SK-N-SH (cell line): ENCODE measurements around the gene TWNK. TPM values are rescaled to one million over a fixed set of nuclear protein-coding genes. Genes with fewer than 3 reads are reported as not detected.

Experiments
- CTCF ChIA-PET: fragments of 300-600, 350-600 bp; formaldehyde crosslinking; extraction: SDS; loops from one replicate; lab custom pipeline; 2021; lab: Yijun Ruan, JAX
- POLR2A ChIA-PET: fragments of 350-600 bp; sonication (Branson Sonifier 250); formaldehyde crosslinking; extraction: SDS; loops from one replicate; lab custom pipeline; 2020; ENCODE audit warnings: antibody characterized with exemption, inconsistent platforms; lab: Yijun Ruan, JAX
- DNase-seq: peaks from one replicate; pipeline ENCODE4 v3.0.0; 2012
- H2AFZ ChIP-seq: fragments of 200-600 bp; sonication (generic); 2 replicates; pipeline ENCODE4 v1.8.1; 2016; ENCODE audit warnings: antibody characterized with exemption, mild to moderate bottlenecking, low read depth
- H3F3A ChIP-seq: fragments of 200-600 bp; sonication (generic); replicated peaks from 2 replicates; pipeline ENCODE3; 2016; ENCODE audit warnings: antibody characterized with exemption, mild to moderate bottlenecking; ENCODE audit not compliant: insufficient read depth
- H3K27ac ChIP-seq, 2 experiments: fragments of 200-500 bp in 1 of 2; fragments of 200-600 bp in 1 of 2; sonication (Bioruptor generic) in 1 of 2; sonication (generic), shearing (Covaris generic) in 1 of 2; 2 replicates each; pipeline versions ENCODE4 v1.5.1 to v1.6.1; 2014 to 2016; ENCODE audit warnings: low read depth in 2 of 2, inconsistent platforms in 1 of 2, low read length in 1 of 2, mild to moderate bottlenecking in 1 of 2, mixed read lengths in 1 of 2
- H3K27me3 ChIP-seq: fragments of 200-600 bp; sonication (generic), shearing (Covaris generic); 2 replicates; pipeline ENCODE4 v1.6.1; 2016; ENCODE audit warnings: mixed run types; ENCODE audit not compliant: insufficient read depth
- H3K36me3 ChIP-seq, 2 experiments: fragments of 200-500 bp in 1 of 2; fragments of 200-600 bp in 1 of 2; sonication (Bioruptor generic) in 1 of 2; sonication (generic) in 1 of 2; replicated peaks in 1 of 2; 2 replicates each; pipeline versions ENCODE3 to v1.5.1; 2014 to 2016; ENCODE audit warnings: low read length in 1 of 2, mild to moderate bottlenecking in 1 of 2; ENCODE audit not compliant: insufficient read depth in 2 of 2, control insufficient read depth in 1 of 2
- H3K4me1 ChIP-seq, 2 experiments: fragments of 200-500 bp in 1 of 2; fragments of 200-600 bp in 1 of 2; sonication (Bioruptor generic) in 1 of 2; sonication (generic), shearing (Covaris generic) in 1 of 2; 2 replicates each; pipeline versions ENCODE4 v1.5.1 to v1.6.1; 2014 to 2016; ENCODE audit warnings: low read depth in 1 of 2, low read length in 1 of 2, mixed run types in 1 of 2; ENCODE audit not compliant: insufficient read depth in 2 of 2, control insufficient read depth in 1 of 2
- H3K4me2 ChIP-seq: fragments of 200-600 bp; sonication (generic), shearing (Covaris generic); 2 replicates; pipeline ENCODE4 v1.6.1; 2017; ENCODE audit warnings: mixed run types
- H3K4me3 ChIP-seq, 2 experiments: fragments of 200-500 bp in 1 of 2; fragments of 200-600 bp in 1 of 2; sonication (Bioruptor generic) in 1 of 2; sonication (generic), shearing (Covaris generic) in 1 of 2; 2 replicates each; pipeline versions ENCODE4 v1.5.1 to v1.8.1; 2014 to 2016; ENCODE audit warnings: low read depth in 2 of 2, inconsistent platforms in 1 of 2, low read length in 1 of 2, mild to moderate bottlenecking in 1 of 2, mixed read lengths in 1 of 2, moderate library complexity in 1 of 2
- H3K79me2 ChIP-seq: fragments of 200-600 bp; sonication (generic); 2 replicates; pipeline ENCODE4 v1.8.1; 2017; ENCODE audit warnings: mild to moderate bottlenecking; ENCODE audit not compliant: insufficient read depth
- H3K9ac ChIP-seq: fragments of 200-600 bp; sonication (generic); 2 replicates; pipeline ENCODE4 v1.6.1; 2017; ENCODE audit warnings: mixed run types
- H3K9me2 ChIP-seq: fragments of 200-600 bp; sonication (generic); 2 replicates; pipeline ENCODE4 v1.6.1; 2017; ENCODE audit warnings: mixed run types
- H3K9me3 ChIP-seq: fragments of 200-600 bp; sonication (generic); 2 replicates; pipeline ENCODE4 v1.6.1; 2017; ENCODE audit warnings: mixed run types, mild to moderate bottlenecking, moderate library complexity
- H4K20me1 ChIP-seq: fragments of 200-600 bp; sonication (generic); 2 replicates; pipeline ENCODE4 v1.6.1; 2017; ENCODE audit warnings: mild to moderate bottlenecking, mixed run types; ENCODE audit not compliant: insufficient read depth
- CHD2 ChIP-seq: fragments of 150-350 bp; IDR thresholded peaks from 2 replicates; pipeline ENCODE4 v1.6.1; 2018; ENCODE audit warnings: low read length; ENCODE audit not compliant: partially characterized antibody
- EP300 ChIP-seq, 2 experiments: IDR thresholded peaks; 2 replicates each; pipeline versions ENCODE4 v1.4.0 to v1.6.1; 2012; ENCODE audit warnings: borderline replicate concordance in 1 of 2, low read depth in 1 of 2, low read length in 1 of 2
- FOXM1 ChIP-seq: IDR thresholded peaks from 2 replicates; pipeline ENCODE4 v1.4.0; 2012; ENCODE audit warnings: low read depth, mild to moderate bottlenecking
- GATA2 ChIP-seq: sonication (generic); formaldehyde crosslinking; IDR thresholded peaks from 2 replicates; pipeline ENCODE4 v1.5.0; 2020; ENCODE audit warnings: mild to moderate bottlenecking, missing genetic modification reagents
- JUND ChIP-seq: IDR thresholded peaks from 2 replicates; pipeline ENCODE4 v1.4.0; 2012
- MXI1 ChIP-seq: IDR thresholded peaks from 2 replicates; pipeline ENCODE4 v1.6.1; 2012; ENCODE audit warnings: mild to moderate bottlenecking, low read depth, low read length, improper control_type of control experiment
- NFIC ChIP-seq: IDR thresholded peaks from 2 replicates; pipeline ENCODE4 v1.4.0; 2012; ENCODE audit warnings: borderline replicate concordance
- POLR2AphosphoS5 ChIP-seq: IDR thresholded peaks from 2 replicates; pipeline ENCODE4 v1.6.1; 2012; ENCODE audit warnings: low read depth, low read length
- RAD21 ChIP-seq: IDR thresholded peaks from 2 replicates; pipeline ENCODE4 v1.6.1; 2012; ENCODE audit warnings: mild to moderate bottlenecking, low read length
- REST ChIP-seq: IDR thresholded peaks from 2 replicates; pipeline ENCODE4 v1.6.1; 2012; ENCODE audit warnings: mild to moderate bottlenecking, low read depth, low read length, moderate library complexity
- RFX5 ChIP-seq: IDR thresholded peaks from 2 replicates; pipeline ENCODE4 v1.6.1; 2012; ENCODE audit warnings: mild to moderate bottlenecking, improper control_type of control experiment, low read length
- SIN3A ChIP-seq: IDR thresholded peaks from 2 replicates; pipeline ENCODE4 v1.6.1; 2012; ENCODE audit warnings: low read depth, mild to moderate bottlenecking, low read length, moderate library complexity, borderline replicate concordance
- TCF12 ChIP-seq: IDR thresholded peaks from 2 replicates; pipeline ENCODE4 v1.4.0; 2012
- USF2 ChIP-seq: fragments of 150-350 bp; IDR thresholded peaks from 2 replicates; pipeline ENCODE4 v1.6.1; 2017; ENCODE audit warnings: antibody characterized with exemption, low read length, low read depth, borderline replicate concordance
- YY1 ChIP-seq: IDR thresholded peaks from 2 replicates; pipeline ENCODE4 v1.4.0; 2012; ENCODE audit warnings: low read depth, mild to moderate bottlenecking
- ZBTB33 ChIP-seq: IDR thresholded peaks from 2 replicates; pipeline ENCODE4 v1.4.0; 2012; ENCODE audit warnings: low read depth, borderline replicate concordance
- WGBS: methylation state at CpG from one replicate; pipeline ENCODE4 v1.1.6; 2017; ENCODE audit warnings: low lambda C conversion rate; 5-methylcytosine and 5-hydroxymethylcytosine counted together
- polyA plus RNA-seq, 3 experiments: library from polyadenylated mRNA; depleted of rRNA; stranded (reverse); fragments of >200 nt; gene quantifications; 2 replicates each; pipeline ENCODE4 v1.2.3, GENCODE V29; 2012
- TF ChIP-seq, protein P1 (sequence below): IDR thresholded peaks from 2 replicates; pipeline ENCODE4 v1.4.0; 2012; ENCODE audit warnings: low read depth, borderline replicate concordance

The TWNK gene
- polyA plus RNA-seq, 1 of the 3 experiments (the other 2 are of a cell fraction) = 16.4 TPM

- Histone ChIP-seq H2AFZ (no peak overlapping the region), H3K9me3 (no peaks in the 10 kb centered on the region), H3K4me1 (peaks cover 20 to 37% of the 10 kb centered on the region in 2 experiments; a peak in 3 of 4 replicates), H4K20me1 (peaks cover 37% of the 10 kb centered on the region), H3K79me2 (peaks cover 63% of the 10 kb centered on the region), H3K9me2 (no peaks in the 10 kb centered on the region), H3K4me3 (peak overlapping the region; percentile 90 to 99), H3K9ac (peak overlapping the region; percentile 99), H3K27me3 (no peaks in the 10 kb centered on the region), H3K27ac (peak overlapping the region; percentile 98 to 99), H3F3A (peaks cover 41% of the 10 kb centered on the region), H3K36me3 (peaks cover 27 to 30% of the 10 kb centered on the region in 2 experiments), H3K4me2 (peak overlapping the region; percentile 96)
- TF ChIP-seq CHD2 (no peak), POLR2AphosphoS5 (0 out of 2 replicates have a peak, but pooled peaks have one; percentile 27)
- DNase-seq = peak; percentile 73
- ChIA-PET POLR2A (interaction anchor here (0.8 to 1.4 kb wide), 5 partner anchors 10 to 41 kb away, joined by 3 to 5 read pairs (median 3); partner anchors contain the start of genes PDZD7 and SFXN3), CTCF (interaction anchor here (0.9 to 24.5 kb wide), 9 partner anchors 9 to 122 kb away, joined by 3 to 443 read pairs (median 5); partner anchors contain the start of genes MRPL43, PDZD7, SFXN3 and TWNK)
- WGBS = 14% methylated on average over 10 of the region's 19 CpGs
These were observed 13.0 kb downstream of the TWNK start for GRCh38 chr10:101000127-101000914.

DNA sequence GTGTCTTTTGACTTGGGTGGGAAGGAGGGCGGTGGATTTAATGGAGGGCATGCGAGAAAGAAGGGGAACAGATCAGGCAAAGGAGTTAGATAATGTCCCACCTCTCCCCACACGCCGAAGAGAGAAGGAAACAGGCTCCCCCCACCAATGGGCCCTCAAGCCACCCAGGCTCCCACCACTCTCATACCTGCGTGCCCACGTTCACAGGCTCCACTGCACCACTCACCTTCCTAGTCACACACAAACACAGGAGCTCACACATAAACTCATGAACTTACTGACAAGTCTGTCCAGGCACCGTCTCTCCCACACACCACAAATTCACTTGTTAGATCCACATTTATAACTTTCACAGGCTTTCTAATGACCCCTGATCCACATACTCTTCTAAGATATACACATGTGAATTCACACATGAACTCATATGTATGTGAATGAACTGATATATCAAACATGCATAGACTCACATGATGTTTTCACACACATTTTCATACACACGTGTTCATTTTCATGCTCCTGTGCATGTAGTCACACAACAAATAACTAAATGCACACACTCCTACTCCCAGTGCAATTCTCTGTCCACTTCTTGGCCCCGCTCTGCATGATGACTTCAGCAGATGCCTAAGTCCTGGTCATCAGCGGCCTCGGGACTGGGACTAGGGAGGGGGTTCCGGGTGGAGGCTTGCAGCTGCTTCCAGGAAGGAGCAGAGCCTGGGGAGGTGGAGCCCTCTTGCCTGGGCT lies 13.7 kb downstream of the TWNK start:
- H3K4me2 ChIP-seq = peak overlapping the region; percentile 96
- H3K36me3 ChIP-seq = peaks cover 33 to 34% of the 10 kb centered on the region in 2 experiments
- H4K20me1 ChIP-seq = peaks cover 37% of the 10 kb centered on the region
- H3K4me3 ChIP-seq = peak overlapping the region; percentile 90 to 99
- no peaks in the 10 kb centered on the region for H3K9me3 ChIP-seq
- H2AFZ ChIP-seq = no peak overlapping the region
- CTCF ChIA-PET = interaction anchor here (5.4 to 24.5 kb wide), 4 partner anchors 8 to 28 kb away, joined by 81 to 443 read pairs (median 114); partner anchors contain the start of genes MRPL43, PDZD7, SFXN3 and TWNK
- WGBS = 44% methylated on average over 12 of the region's 12 CpGs
- no peaks in the 10 kb centered on the region for H3K9me2 ChIP-seq
- peaks cover 35% of the 10 kb centered on the region for H3F3A ChIP-seq
- H3K9ac ChIP-seq = peak overlapping the region; percentile 99
- DNase-seq = peak; percentile 68
- no peaks in the 10 kb centered on the region for H3K27me3 ChIP-seq
- H3K4me1 ChIP-seq = peaks cover 18 to 38% of the 10 kb centered on the region in 2 experiments; a peak in 3 of 4 replicates
- peak overlapping the region; percentile 98 to 99 for H3K27ac ChIP-seq
- H3K79me2 ChIP-seq = peaks cover 63% of the 10 kb centered on the region
- POLR2A ChIA-PET = interaction anchor here (0.6 kb wide), 1 partner anchor 10 kb away, joined by 3 read pairs; no protein-coding TSS in a partner anchor
- TF ChIP-seq EP300 (IDR thresholded peaks at IDR 0.05; ENCODE audit: borderline replicate concordance in 1 of 2, low read depth in 1 of 2, low read length in 1 of 2) = no peak
- TF ChIP-seq REST = no peak
- TF ChIP-seq TCF12 = peak; percentile 52; the same call in 1 of the 2 replicates
- TF ChIP-seq, protein P1, sequence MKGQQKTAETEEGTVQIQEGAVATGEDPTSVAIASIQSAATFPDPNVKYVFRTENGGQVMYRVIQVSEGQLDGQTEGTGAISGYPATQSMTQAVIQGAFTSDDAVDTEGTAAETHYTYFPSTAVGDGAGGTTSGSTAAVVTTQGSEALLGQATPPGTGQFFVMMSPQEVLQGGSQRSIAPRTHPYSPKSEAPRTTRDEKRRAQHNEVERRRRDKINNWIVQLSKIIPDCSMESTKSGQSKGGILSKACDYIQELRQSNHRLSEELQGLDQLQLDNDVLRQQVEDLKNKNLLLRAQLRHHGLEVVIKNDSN = no peak
- TF ChIP-seq NFIC = peak; percentile 18; the same call in 1 of the 2 replicates
- no peak for TF ChIP-seq RAD21
- TF ChIP-seq FOXM1 = no peak
- TF ChIP-seq RFX5 = no peak
- no peak for TF ChIP-seq USF2
- no peak for TF ChIP-seq YY1
- no peak for TF ChIP-seq MXI1
- peak; percentile 39; the same call in 1 of the 2 replicates for TF ChIP-seq SIN3A
- TF ChIP-seq GATA2 = no peak
- peak; percentile 19; the same call in 1 of the 2 replicates for TF ChIP-seq JUND
- TF ChIP-seq ZBTB33 = no peak
